H9 (cell line): ENCODE results near the gene TMIE. TPM values are rescaled to one million over a fixed set of nuclear protein-coding genes. Genes with fewer than 3 reads are reported as not detected.
A peak's percentile ranks its signal among the peaks of the same experiment; 100 is the strongest.

ENCODE experiments used
- DNase-seq: peaks from one replicate; pipeline ENCODE4 v3.0.0-alpha.2; 2017
- H2AFZ ChIP-seq: one replicate; pipeline ENCODE4 v1.6.1; 2013; ENCODE audit warnings: mild to moderate bottlenecking, low read length, control low read depth, moderate library complexity
- H2AK5ac ChIP-seq: 2 replicates; pipeline ENCODE4 v1.6.1; 2013; ENCODE audit warnings: low read length, control low read depth, mixed read lengths; ENCODE audit not compliant: insufficient read length
- H2BK120ac ChIP-seq: one replicate; pipeline ENCODE4 v1.6.1; 2013; ENCODE audit warnings: low read depth, mild to moderate bottlenecking, low read length, control low read depth, inconsistent platforms; ENCODE audit not compliant: poor library complexity, severe bottlenecking
- H2BK12ac ChIP-seq: 2 replicates; pipeline ENCODE4 v1.6.1; 2013; ENCODE audit warnings: low read length, control low read depth, mixed read lengths, low read depth; ENCODE audit not compliant: insufficient read length
- H2BK15ac ChIP-seq: 2 replicates; pipeline ENCODE4 v1.6.1; 2013; ENCODE audit warnings: low read depth, low read length, control low read depth
- H2BK20ac ChIP-seq: one replicate; pipeline ENCODE4 v1.6.1; 2013; ENCODE audit warnings: low read depth, mild to moderate bottlenecking, low read length, control low read depth, inconsistent platforms; ENCODE audit not compliant: poor library complexity, severe bottlenecking
- H2BK5ac ChIP-seq: 2 replicates; pipeline ENCODE4 v1.6.1; 2013; ENCODE audit warnings: low read length, control low read depth, mixed read lengths; ENCODE audit not compliant: insufficient read length
- H3K14ac ChIP-seq: 2 replicates; pipeline ENCODE4 v1.6.1; 2013; ENCODE audit warnings: low read length, control low read depth; ENCODE audit not compliant: insufficient read depth
- H3K18ac ChIP-seq: 2 replicates; pipeline ENCODE4 v1.6.1; 2013; ENCODE audit warnings: low read depth, mild to moderate bottlenecking, mixed read lengths, low read length, control low read depth; ENCODE audit not compliant: insufficient read length
- H3K23ac ChIP-seq: 2 replicates; pipeline ENCODE4 v1.6.1; 2013; ENCODE audit warnings: low read length, control low read depth, mixed read lengths, low read depth; ENCODE audit not compliant: insufficient read length
- H3K23me2 ChIP-seq: 2 replicates; pipeline ENCODE4 v1.6.1; 2013; ENCODE audit warnings: low read depth, mild to moderate bottlenecking, mixed read lengths, low read length, control low read depth; ENCODE audit not compliant: insufficient read length, poor library complexity, severe bottlenecking
- H3K27ac ChIP-seq: 2 replicates; pipeline ENCODE4 v1.5.1; 2013; ENCODE audit warnings: low read length, control low read depth, mixed read lengths, low read depth; ENCODE audit not compliant: insufficient read length
- H3K27me3 ChIP-seq: 2 replicates; pipeline ENCODE4 v1.6.1; 2013; ENCODE audit warnings: low read length, control low read depth, inconsistent platforms; ENCODE audit not compliant: insufficient read depth
- H3K4ac ChIP-seq: 2 replicates; pipeline ENCODE4 v1.6.1; 2013; ENCODE audit warnings: low read depth, mild to moderate bottlenecking, control low read depth, inconsistent platforms, low read length, moderate library complexity
- H3K4me1 ChIP-seq: 2 replicates; pipeline ENCODE4 v1.6.1; 2013; ENCODE audit warnings: low read length, control low read depth, inconsistent platforms; ENCODE audit not compliant: insufficient read depth
- H3K4me2 ChIP-seq: 2 replicates; pipeline ENCODE4 v1.6.1; 2013; ENCODE audit warnings: low read length, control low read depth, mixed read lengths; ENCODE audit not compliant: insufficient read length, insufficient read depth
- H3K56ac ChIP-seq: 2 replicates; pipeline ENCODE4 v1.6.1; 2013; ENCODE audit warnings: low read depth, mild to moderate bottlenecking, mixed read lengths, low read length, control low read depth; ENCODE audit not compliant: insufficient read length
- H3K79me1 ChIP-seq: 2 replicates; pipeline ENCODE4 v1.6.1; 2013; ENCODE audit warnings: low read depth, mild to moderate bottlenecking, moderate library complexity, low read length, control low read depth, inconsistent platforms; ENCODE audit not compliant: insufficient read depth, poor library complexity, severe bottlenecking
- H3K79me2 ChIP-seq: 2 replicates; pipeline ENCODE4 v1.6.1; 2013; ENCODE audit warnings: low read length, control low read depth, inconsistent platforms; ENCODE audit not compliant: insufficient read depth
- H3K9ac ChIP-seq: 2 replicates; pipeline ENCODE4 v1.6.1; 2013; ENCODE audit warnings: low read length, control low read depth, mixed read lengths; ENCODE audit not compliant: insufficient read length; ENCODE audit errors: extremely low read depth
- H3K9me3 ChIP-seq: one replicate; pipeline ENCODE4 v1.6.1; 2013; ENCODE audit warnings: low read depth, low read length, inconsistent platforms; ENCODE audit not compliant: control insufficient read depth
- H3T11ph ChIP-seq: one replicate; pipeline ENCODE4 v1.6.1; 2013; ENCODE audit warnings: mild to moderate bottlenecking, low read length, control low read depth, inconsistent platforms
- H4K20me1 ChIP-seq: one replicate; pipeline ENCODE4 v1.6.1; 2013; ENCODE audit not compliant: control insufficient read depth, insufficient read length, insufficient read depth
- H4K5ac ChIP-seq: 2 replicates; pipeline ENCODE4 v1.6.1; 2013; ENCODE audit warnings: low read depth, mild to moderate bottlenecking, mixed read lengths, low read length, control low read depth; ENCODE audit not compliant: insufficient read length
- H4K8ac ChIP-seq: replicated peaks from 2 replicates; pipeline ENCODE4 v1.6.1; 2013; ENCODE audit warnings: low read length, control low read depth, mixed read lengths, low read depth; ENCODE audit not compliant: insufficient read length
- H4K91ac ChIP-seq: 2 replicates; pipeline ENCODE4 v1.6.1; 2013; ENCODE audit warnings: low read depth, mild to moderate bottlenecking, moderate library complexity, mixed read lengths, low read length, control low read depth; ENCODE audit not compliant: insufficient read length
- H3K27ac Mint-ChIP-seq, 3 experiments: 2 replicates in 2 of 3; 3 replicates in 1 of 3; pipeline ENCODE4 v1.8.0; 2020 to 2021; ENCODE audit warnings: mixed read lengths in 3 of 3, mild to moderate bottlenecking in 1 of 3, moderate library complexity in 1 of 3
- H3K27me3 Mint-ChIP-seq: 2 replicates; pipeline ENCODE4 v1.8.0; 2021; ENCODE audit warnings: low read depth, mild to moderate bottlenecking, moderate library complexity, mixed read lengths
- H3K36me3 Mint-ChIP-seq, 3 experiments: 2 replicates in 2 of 3; 3 replicates in 1 of 3; pipeline ENCODE4 v1.8.0; 2020 to 2021; ENCODE audit warnings: low read depth in 3 of 3, mixed read lengths in 3 of 3; ENCODE audit not compliant: insufficient read depth in 1 of 3
- H3K4me1 Mint-ChIP-seq, 2 experiments: 2 replicates each; pipeline ENCODE4 v1.8.0; 2020; ENCODE audit warnings: mixed read lengths in 2 of 2
- H3K4me3 Mint-ChIP-seq, 2 experiments: 2 replicates in 1 of 2; 3 replicates in 1 of 2; pipeline ENCODE4 v1.8.0; 2020 to 2021; ENCODE audit warnings: mild to moderate bottlenecking in 2 of 2, mixed read lengths in 2 of 2, moderate library complexity in 1 of 2
- H3K9me3 Mint-ChIP-seq, 2 experiments: 2 replicates in 1 of 2; 3 replicates in 1 of 2; pipeline ENCODE4 v1.8.0; 2020; ENCODE audit warnings: mild to moderate bottlenecking in 2 of 2, mixed read lengths in 2 of 2, moderate library complexity in 1 of 2
- CTCF ChIP-seq: fragments of 200-600 bp; sonication (generic); conservative IDR thresholded peaks from 3 replicates; pipeline ENCODE4 v1.8.0; 2021; ENCODE audit warnings: antibody characterized with exemption, mild to moderate bottlenecking
- WGBS: extraction: QIAGEN DNeasy Blood & Tissue Kit; methylation state at CpG from one replicate; pipeline ENCODE4 v1.1.7; 2013; ENCODE audit warnings: missing lambda C conversion rate, low lambda C conversion rate, mixed read lengths; ENCODE audit not compliant: insufficient read length; ENCODE audit errors: extremely low coverage; 5-methylcytosine and 5-hydroxymethylcytosine counted together
- total RNA-seq: library from RNA; stranded (reverse); gene quantifications from 2 replicates; pipeline ENCODE4 v1.2.1, GENCODE V29; 2021

TMIE gene
- total RNA-seq, 1 experiment from 2014 or later, result 0.63 TPM

- Mint-ChIP-seq H3K9me3 (no peaks in the 10 kb centered on the region), H3K4me1 (peaks cover 13 to 17% of the 10 kb centered on the region in 2 experiments), H3K4me3 (no peak overlapping the region), H3K27me3 (peaks cover 6% of the 10 kb centered on the region), H3K27ac (0 out of 7 replicates have a peak overlapping the region, but pooled peaks of 1 of the 3 experiments have one; percentile 69), H3K36me3 (no peaks in the 10 kb centered on the region)
- H2BK15ac ChIP-seq, result no peak overlapping the region
- DNase-seq, result no peak
- no peaks in the 10 kb centered on the region for H3K23me2 ChIP-seq
- H4K20me1 ChIP-seq, result no peaks in the 10 kb centered on the region
- H3T11ph ChIP-seq, result no peak overlapping the region
- H2AK5ac ChIP-seq, result no peak overlapping the region
- no peaks in the 10 kb centered on the region for H3K9me3 ChIP-seq
- no peak overlapping the region for H3K56ac ChIP-seq
- H3K14ac ChIP-seq, result no peak overlapping the region
- no peaks in the 10 kb centered on the region for H3K27me3 ChIP-seq
- TF ChIP-seq CTCF, result no peak
- H3K18ac ChIP-seq, result no peak overlapping the region
- no peak overlapping the region for H2BK20ac ChIP-seq
- no peak overlapping the region for H3K9ac ChIP-seq
- H4K91ac ChIP-seq, result no peak overlapping the region
- no CpG with 5 or more reads among the region's 3 CpGs for WGBS
- H2BK5ac ChIP-seq, result no peak overlapping the region
- no peak overlapping the region for H2AFZ ChIP-seq
- no peak overlapping the region for H4K5ac ChIP-seq
- H2BK12ac ChIP-seq, result no peak overlapping the region
- H2BK120ac ChIP-seq, result no peak overlapping the region
- H3K4ac ChIP-seq, result no peak overlapping the region
- H4K8ac ChIP-seq, result no peak overlapping the region
- H3K79me2 ChIP-seq, result no peaks in the 10 kb centered on the region
- H3K4me1 ChIP-seq, result no peaks in the 10 kb centered on the region
- no peaks in the 10 kb centered on the region for H3K79me1 ChIP-seq
- H3K23ac ChIP-seq, result no peak overlapping the region
- H3K4me2 ChIP-seq, result no peak overlapping the region
- no peak overlapping the region for H3K27ac ChIP-seq
Measured at GRCh38 chr3:46731795-46732194, 30.6 kb downstream of the TMIE start.
